ENCODE data around the gene CLN3. TPM values are rescaled to one million over a fixed set of nuclear protein-coding genes. Genes with fewer than 3 reads are reported as not detected.

Gene CLN3
- total and polyA plus RNA-seq, 2 donors from 2014 or later = 35.0 to 54.1 TPM

- FAIRE-seq (no peak), DNase-seq (no peak)
- no peaks in the 10 kb centered on the region for H3K9me3 ChIP-seq (ENCODE audit: control insufficient read depth in 2 of 3, insufficient read depth in 1 of 3, low read length in 3 of 3)
- no peaks in the 10 kb centered on the region for H3K36me3 ChIP-seq (ENCODE audit: control insufficient read depth in 2 of 3, insufficient read depth in 3 of 3, low read length in 3 of 3)
- H3K27ac ChIP-seq (ENCODE audit: low read depth in 2 of 2, low read length in 2 of 2) = no peak overlapping the region
- no peaks in the 10 kb centered on the region for H3K27me3 ChIP-seq (ENCODE audit: control insufficient read depth, insufficient read depth, low read length)
- no peak overlapping the region for H3K9ac ChIP-seq (ENCODE audit: low read length in 3 of 3)
- intact Hi-C loops (cut with DNase I) = loop anchor here (10.0 kb wide), 1 partner anchor 47 kb away; no protein-coding TSS in a partner anchor
- no peaks in the 10 kb centered on the region for H3K4me1 ChIP-seq (ENCODE audit: control insufficient read depth in 2 of 3, insufficient read depth in 2 of 3, low read depth in 1 of 3, low read length in 3 of 3)
- no peak for TF ChIP-seq CTCF (IDR thresholded peaks at IDR 0.05; ENCODE audit: borderline replicate concordance, extremely low read depth, insufficient read depth)
- H3K4me3 ChIP-seq (ENCODE audit: low read length in 3 of 3) = no peak overlapping the region
Measured at GRCh38 chr16:28497386-28497785, 5.5 kb upstream of the CLN3 start.

DNA sequence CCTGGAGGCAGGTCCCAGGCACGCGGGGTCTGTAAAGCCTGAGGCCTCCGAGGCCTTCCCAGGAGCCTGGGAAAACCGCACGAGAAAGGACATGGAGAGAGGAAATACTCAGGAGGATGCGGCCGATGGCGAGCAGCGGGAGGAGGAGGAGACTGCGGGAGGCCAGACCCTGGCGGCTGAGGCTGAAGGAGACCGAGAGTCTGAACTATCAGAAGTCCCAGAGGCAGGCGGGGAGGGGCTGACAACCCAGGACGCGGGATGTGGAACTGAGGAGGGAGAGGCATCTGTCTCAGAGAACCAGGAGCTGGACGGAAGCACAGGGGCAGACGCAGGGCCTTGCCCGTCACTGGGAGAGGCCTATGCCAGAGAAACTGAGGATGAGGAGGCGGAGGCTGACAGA, 5.0 kb upstream of the CLN3 start:
- no peak for TF ChIP-seq CTCF (IDR thresholded peaks at IDR 0.05; ENCODE audit: borderline replicate concordance, extremely low read depth, insufficient read depth)
- no peak overlapping the region for H3K9ac ChIP-seq (ENCODE audit: low read length in 3 of 3)
- no peaks in the 10 kb centered on the region for H3K27me3 ChIP-seq (ENCODE audit: control insufficient read depth, insufficient read depth, low read length)
- H3K36me3 ChIP-seq (ENCODE audit: control insufficient read depth in 2 of 3, insufficient read depth in 3 of 3, low read length in 3 of 3) = no peaks in the 10 kb centered on the region
- no peak overlapping the region for H3K27ac ChIP-seq (ENCODE audit: low read depth in 2 of 2, low read length in 2 of 2)
- no peak overlapping the region for H3K4me3 ChIP-seq (ENCODE audit: low read length in 3 of 3)
- intact Hi-C loops (cut with DNase I) = loop anchor here (10.0 kb wide), 1 partner anchor 48 kb away; no protein-coding TSS in a partner anchor
- DNase-seq = no peak
- no peak for FAIRE-seq
- H3K9me3 ChIP-seq (ENCODE audit: control insufficient read depth in 2 of 3, insufficient read depth in 1 of 3, low read length in 3 of 3) = no peaks in the 10 kb centered on the region
- H3K4me1 ChIP-seq (ENCODE audit: control insufficient read depth in 2 of 3, insufficient read depth in 2 of 3, low read depth in 1 of 3, low read length in 3 of 3) = no peaks in the 10 kb centered on the region

DNA sequence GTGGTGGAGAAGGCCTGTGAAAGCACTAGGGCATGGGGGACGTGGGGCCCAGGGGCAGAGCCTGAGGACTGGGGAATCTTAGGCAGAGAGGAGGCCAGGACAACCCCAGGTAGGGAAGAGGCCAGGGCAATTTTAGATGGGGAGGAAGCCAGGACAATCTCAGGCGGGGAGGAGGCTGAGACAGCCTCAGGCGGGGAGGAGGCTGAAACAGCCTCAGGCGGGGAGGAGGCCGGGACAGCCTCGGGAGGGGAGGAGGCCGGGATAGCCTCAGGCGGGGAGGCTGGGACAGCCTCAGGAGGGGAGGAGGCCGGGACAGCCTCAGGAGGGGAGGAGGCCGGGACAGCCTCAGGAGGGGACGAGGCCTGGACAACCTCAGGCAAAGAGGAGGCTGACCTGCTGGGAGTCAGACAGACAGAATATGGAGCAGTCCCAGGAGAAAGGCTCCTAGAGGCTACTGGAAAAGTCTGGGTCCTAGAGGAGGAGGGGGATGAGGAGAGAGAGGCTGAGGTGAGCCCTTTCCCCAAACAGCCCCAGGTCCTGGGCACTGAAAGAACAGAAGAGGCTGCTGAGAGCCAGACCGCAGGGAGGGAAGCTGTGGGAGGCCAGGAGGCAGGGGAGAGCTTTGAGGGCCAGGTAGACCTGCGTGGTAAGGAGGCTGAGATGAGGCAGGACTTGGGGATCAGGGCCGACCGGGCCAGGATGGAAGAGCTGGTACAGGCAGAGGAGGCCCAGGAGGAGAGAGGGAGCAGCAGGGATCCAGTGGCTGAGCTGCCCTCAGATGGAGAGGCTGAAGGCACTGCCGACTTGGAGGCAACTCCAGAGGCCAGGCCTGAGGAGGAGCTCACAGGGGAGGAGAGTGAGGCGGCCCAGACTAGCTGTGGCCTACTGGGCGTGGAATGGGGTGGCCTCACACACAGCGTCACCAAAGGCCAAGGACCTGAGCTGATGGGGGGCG, 4.2 kb upstream of the CLN3 start:
- no peak for TF ChIP-seq CTCF (IDR thresholded peaks at IDR 0.05; ENCODE audit: borderline replicate concordance, extremely low read depth, insufficient read depth)

More for the DNA sequence above, 4.2 kb upstream of the CLN3 start:
- Histone ChIP-seq H3K27ac (ENCODE audit: low read depth in 2 of 2, low read length in 2 of 2) (no peak overlapping the region), H3K9ac (ENCODE audit: low read length in 3 of 3) (no peak overlapping the region), H3K9me3 (ENCODE audit: control insufficient read depth in 2 of 3, insufficient read depth in 1 of 3, low read length in 3 of 3) (no peaks in the 10 kb centered on the region), H3K4me3 (ENCODE audit: low read length in 3 of 3) (no peak overlapping the region), H3K27me3 (ENCODE audit: control insufficient read depth, insufficient read depth, low read length) (no peaks in the 10 kb centered on the region), H3K4me1 (ENCODE audit: control insufficient read depth in 2 of 3, insufficient read depth in 2 of 3, low read depth in 1 of 3, low read length in 3 of 3) (peaks cover 0 to 3% (median 0%) of the 10 kb centered on the region in 3 donors), H3K36me3 (ENCODE audit: control insufficient read depth in 2 of 3, insufficient read depth in 3 of 3, low read length in 3 of 3) (no peaks in the 10 kb centered on the region)
- FAIRE-seq = no peak
- no peak for DNase-seq
- intact Hi-C loops (cut with DNase I) = loop anchor here (10.0 kb wide), 1 partner anchor 49 kb away; no protein-coding TSS in a partner anchor
